GM18511 (cell line): ENCODE data around the gene HELZ2.

Experiments
- ATAC-seq: cut with Tn5 transposase; IDR thresholded peaks from one replicate; pipeline ENCODE4 v1.9.1; 2021; ENCODE audit warnings: mild to moderate bottlenecking, moderate library complexity; ENCODE audit not compliant: unreplicated experiment

HELZ2 gene

GRCh38 chr20:63553251-63553932, 20.6 kb downstream of the HELZ2 start:
- peak; percentile 41 for ATAC-seq

DNA sequence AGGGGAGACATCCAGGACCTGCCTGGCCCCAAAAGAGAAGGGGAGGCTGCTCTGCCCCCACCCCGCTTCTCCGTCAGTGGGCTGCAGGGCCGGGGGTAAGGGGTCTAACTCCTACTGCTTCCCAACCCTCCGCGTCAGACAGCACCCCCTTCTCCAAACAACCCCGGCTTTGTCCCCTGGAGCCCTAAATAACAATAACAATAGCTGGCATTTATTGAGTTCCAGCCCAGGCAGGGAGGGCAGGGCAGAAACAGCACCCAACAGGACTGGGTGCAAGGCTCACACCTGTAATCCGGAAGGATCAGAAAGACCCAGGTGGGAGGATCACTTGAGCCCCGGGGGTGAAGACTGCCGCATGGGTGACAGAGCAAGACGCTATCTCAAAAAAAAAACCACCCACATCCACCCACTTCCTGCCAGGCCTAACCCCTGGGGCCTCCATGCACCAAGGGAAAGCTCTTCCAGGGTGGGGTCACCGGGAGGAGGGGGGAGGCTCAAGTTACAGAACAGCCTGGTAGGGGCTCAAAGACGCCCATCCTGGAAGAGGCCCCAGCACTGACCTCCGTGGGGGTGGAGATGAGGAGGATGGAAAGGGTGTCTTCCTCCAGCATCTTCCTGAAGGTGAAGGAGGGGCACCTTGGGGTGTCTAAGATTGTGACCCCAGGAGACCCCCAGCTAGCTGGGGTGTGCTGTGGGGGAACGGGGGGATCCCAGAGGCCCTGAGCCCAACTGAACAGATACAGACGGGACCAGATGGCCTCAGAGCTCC, 21.4 kb downstream of the HELZ2 start:
- peak; percentile 52 for ATAC-seq

DNA sequence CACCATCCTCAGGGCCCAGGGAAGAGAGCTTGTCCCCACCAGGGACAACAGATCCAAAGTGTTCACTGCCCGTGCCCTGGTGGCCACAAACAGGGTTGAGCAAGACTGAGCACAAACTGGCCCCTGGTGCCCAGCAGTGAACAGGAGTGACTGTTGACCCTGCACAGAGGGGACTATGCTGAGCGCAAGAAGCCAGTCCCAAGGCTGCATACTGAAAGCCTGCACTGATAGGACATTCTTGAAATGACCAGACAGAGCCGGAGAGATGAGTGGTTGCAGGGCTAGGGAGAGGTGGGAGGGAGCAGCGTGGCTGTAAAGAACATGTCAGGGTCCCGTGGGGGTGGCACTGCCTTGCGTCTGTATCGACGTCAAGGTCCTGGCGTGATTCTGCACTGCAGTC, 23.0 kb downstream of the HELZ2 start:
- ATAC-seq: no peak

GRCh38 chr20:63549679-63550282, 24.3 kb downstream of the HELZ2 start:
- no peak for ATAC-seq

GRCh38 chr20:63549019-63549418, 25.0 kb downstream of the HELZ2 start:
- ATAC-seq: no peak

- no peak for ATAC-seq
Observed at GRCh38 chr20:63548542-63548941, 25.5 kb downstream of the HELZ2 start.

DNA sequence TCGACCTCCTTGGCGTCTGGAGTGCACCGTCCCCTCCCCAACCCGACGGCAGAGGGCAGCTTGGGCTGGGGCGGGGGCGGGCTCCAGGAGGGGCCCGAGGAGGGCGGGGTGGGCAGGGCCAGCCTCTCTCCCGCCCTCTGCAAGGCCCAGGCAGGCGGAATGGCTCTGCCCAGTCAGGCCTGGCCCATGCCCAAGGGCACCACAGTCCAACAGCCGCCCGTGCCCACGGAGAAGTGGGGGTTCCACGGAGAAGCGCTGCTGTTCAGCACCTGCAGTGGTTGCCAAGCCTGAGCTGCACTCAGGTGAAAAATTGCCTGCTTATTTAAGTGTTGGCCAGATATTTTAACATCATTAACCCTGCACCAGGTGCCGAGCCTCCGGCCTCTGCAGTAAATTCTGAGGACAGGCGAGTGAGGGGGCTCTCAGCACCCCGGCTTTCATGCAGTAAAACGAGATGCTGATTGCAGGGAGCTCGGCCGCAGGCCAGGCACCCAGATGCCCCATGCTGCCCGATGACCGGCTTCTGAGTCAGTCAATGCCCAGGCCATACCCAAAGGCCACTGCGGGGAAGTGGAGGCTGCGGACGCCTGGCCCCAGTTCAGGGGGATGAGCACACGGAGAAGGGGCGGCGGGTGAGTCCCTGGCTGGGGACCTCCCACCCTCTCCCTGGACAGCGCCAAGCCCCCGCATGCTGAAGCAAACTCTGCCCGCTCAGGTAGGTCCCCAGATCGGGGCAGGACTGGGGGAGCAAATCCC, 26.1 kb downstream of the HELZ2 start, which contains the start of gene SRMS:
SRMS (minus strand) TSS at position 25 of the 756 bp plus-strand sequence. CDS start 286 bp downstream, outside the sequence.
- ATAC-seq: no peak

DNA sequence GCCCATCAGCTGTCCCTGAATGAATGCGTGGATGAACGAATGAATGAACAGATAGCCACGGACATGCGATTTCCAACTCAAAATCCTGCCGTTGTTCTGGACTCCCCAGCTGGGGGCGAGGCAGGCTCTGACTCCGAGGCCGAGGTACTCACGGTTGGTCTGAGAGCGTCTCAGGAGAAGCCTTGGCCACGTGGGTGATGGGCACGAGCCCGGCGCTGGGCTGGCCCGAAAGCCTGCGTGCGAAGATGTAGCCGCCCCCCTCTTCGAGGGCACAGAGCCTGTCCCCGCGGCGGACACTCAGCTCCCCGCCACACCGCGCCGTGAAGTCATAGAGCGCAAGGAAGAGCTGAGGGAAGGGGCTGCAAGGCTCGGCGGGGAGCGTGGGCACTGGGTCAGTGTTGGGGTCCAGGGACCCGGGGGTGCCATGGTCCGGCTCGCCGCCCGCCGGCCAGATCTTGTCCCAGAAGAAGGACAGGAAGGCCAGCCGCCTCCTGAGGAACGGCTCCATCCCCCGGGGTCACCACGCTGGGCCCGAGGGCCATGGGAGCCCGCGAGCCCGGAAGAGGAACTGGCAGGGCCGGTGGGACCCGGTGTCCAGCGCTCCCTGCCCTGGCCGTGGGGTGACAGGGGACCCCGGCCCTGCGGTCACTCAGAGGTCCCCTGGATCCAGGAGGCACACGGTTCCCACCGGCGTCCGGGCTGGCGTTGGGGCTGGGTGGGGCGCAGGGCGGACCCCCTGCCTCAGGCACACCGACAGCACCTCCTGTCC, 26.9 kb downstream of the HELZ2 start:
- no peak for ATAC-seq

DNA sequence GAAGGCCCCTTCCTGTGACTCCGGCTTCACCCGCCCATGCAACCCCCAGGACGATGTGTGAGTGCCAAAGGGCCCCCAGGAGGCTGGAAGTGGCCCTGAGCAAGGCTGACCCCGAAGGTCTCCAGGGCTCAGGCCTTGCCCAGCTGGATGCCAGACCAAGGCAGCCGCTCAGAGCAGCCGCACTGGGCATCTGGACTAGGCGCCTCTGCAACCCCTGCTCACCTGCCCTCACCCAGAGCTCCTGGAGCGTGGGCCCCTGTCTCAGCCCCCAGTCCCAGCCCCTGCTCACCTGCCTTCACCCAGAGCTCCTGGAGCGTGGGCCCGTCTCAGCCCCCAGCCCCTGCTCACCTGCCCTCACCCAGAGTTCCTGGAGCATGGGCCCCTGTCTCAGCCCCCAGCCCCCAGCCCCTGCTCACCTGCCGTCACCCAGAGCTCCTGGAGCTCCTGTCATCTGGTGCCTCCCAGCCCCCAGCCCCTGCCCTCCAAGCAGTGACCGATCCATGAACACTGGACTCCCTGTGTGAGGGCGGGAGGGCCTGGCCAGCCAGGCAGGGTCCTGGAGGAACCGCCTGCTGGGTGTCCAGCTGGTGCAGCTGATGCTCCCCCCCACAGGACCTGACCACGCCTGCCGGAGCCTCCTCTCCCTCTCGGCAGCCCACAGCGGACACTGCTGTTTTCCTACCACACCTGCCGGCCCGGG, 27.6 kb downstream of the HELZ2 start:
- no peak for ATAC-seq

- ATAC-seq: no peak
Observed at GRCh38 chr20:63545814-63546213, 28.2 kb downstream of the HELZ2 start.

- no peak for ATAC-seq
Observed at GRCh38 chr20:63544958-63545516, 29.0 kb downstream of the HELZ2 start.

DNA sequence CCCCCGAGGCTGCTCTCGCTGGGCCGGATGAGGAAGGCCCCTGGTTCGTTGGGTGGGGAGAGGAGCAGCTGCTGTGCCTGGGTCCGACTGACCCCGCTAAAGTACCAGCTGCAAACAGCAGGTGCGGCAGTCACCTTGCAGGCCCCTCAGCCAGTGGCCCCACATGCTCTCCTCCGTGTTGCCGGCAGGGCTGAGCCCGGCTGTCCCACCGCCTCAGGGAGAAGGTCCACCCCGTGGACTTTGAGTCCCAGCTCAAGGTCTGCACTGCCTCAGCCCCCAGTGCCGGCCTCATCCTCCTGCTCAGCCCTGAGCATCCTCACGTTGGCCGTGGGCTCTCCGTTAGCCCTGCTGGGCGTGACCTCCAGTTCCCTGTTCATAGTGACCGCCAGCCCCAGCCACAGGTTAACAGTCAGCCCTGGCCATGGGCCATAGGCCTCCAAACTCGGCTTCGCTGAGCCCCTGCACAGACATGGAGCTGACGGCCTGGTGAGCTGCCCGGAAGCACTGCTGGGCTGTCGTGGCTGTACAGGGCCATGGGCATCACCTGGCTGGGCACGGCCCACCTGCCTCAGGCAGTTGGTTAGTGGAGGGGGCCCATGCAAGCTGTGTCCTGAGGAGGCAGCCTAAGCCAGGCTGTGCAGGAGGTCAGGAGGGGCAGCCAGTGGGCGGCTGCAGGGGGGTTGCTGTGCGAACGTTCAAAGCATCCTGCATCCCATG, 29.6 kb downstream of the HELZ2 start:
- ATAC-seq: no peak

DNA sequence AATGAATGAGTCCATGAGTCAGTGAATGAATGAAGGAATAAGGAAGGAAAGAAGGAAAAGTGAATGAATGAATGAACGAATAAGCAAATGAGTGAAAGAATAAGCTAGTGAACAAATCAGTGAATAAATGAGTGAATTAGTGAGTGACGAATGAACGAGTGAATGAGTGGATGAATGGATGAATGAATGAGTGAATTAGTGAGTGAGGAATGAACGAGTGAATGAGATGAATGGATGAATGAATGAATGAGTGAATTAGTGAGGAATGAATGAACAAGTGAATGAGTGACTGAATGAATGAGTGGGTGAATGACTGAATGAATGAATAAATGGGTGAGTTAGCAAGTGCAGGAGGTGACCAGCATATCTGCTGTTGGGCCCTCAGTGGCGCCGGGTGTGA, 30.3 kb downstream of the HELZ2 start:
- no peak for ATAC-seq

DNA sequence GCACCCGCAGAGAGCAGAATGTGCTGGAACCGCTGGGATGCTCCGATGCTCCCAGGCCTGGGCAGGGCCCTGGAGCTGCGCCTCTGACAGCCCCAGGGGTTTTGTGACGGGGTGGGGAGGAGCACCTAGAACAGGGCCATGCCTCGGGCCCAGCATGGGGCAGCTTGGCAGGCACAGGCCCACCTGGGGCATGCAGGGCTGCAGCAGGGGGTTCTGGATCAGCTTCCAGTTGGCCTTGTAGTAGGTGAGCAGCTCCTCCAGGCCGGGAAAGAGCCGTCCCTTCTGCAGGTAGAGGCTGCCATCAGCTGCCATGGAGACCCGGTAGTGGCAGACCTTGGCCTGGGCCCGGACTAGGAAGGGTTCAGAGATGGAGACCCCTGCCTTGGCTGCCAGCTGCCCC, 30.9 kb downstream of the HELZ2 start:
- no peak for ATAC-seq

- no peak for ATAC-seq
Observed at GRCh38 chr20:63542696-63543095, 31.3 kb downstream of the HELZ2 start.

GRCh38 chr20:63542031-63542559, 31.9 kb downstream of the HELZ2 start:
- ATAC-seq: no peak

DNA sequence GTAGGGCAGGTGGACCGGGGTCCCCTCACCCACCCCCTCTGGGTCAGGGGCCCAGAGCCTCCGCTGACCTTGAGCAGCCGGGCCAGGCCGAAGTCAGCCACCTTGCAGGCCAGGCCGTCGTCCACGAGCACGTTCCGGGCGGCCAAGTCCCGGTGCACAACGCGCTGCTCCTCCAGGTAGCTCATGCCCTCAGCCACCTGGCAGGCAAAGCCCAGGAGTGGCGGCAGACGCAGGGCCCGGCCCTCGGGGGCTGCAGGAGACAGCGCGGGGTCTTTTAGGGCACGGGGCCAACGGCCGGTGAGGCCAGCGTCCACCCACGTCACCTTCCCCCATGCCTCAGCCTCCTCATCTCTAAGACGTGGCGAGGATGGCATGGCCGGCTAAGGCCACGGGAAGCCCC, 32.7 kb downstream of the HELZ2 start:
- ATAC-seq: no peak

DNA sequence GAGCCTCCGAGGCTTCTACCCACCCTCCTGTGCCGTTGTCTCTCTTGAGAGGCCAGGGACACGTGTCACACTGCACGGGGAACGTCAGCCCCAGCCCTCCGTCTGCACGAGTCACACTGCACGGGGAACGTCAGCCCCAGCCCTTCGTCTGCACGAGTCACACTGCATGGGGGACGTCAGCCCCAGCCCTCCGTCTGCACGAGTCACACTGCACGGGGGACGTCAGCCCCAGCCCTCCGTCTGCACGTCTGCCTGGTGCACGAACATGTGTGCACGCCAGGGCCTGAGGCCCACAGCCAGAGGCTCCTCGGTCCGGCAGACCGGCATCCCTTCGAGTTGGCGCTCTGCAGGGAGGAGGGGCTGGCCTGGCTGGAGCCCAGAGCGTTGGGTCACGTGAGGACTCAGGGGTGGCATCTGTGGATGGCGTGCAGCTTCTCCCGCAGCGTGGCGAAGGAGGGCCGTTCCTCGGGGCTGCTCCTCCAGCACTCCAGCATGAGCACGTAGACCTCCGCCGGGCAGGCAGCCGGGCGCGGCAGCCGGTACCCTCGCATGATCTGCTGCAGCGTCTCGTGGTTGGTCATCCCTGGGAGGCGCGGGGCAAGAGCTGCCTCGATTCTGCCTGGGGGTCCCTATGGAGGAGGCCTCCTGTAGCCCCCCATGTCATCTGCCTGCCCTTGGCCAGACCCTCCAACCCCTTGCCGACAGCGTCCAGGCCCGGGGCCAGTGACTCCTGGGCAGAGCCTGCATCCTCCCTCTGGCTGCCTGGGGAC, 33.4 kb downstream of the HELZ2 start:
- ATAC-seq: no peak
